Body of pancreas (tissue), 4 donors: ENCODE data around the gene PPFIBP2. TPM values are rescaled to one million over a fixed set of nuclear protein-coding genes. Genes with fewer than 3 reads are reported as not detected.

ENCODE experiments used
- ATAC-seq: fragments of 150-250 bp; one replicate; pipeline ENCODE4 v1.9.1; 2016
- DNase-seq, 4 donors: peaks; one replicate each; pipeline ENCODE4 v3.0.0-alpha.2; 2019
- H3K27ac ChIP-seq, 4 donors: fragments of 200-600 bp; sonication (generic); 1 replicate in 3 of 4; 2 replicates in 1 of 4; pipeline versions ENCODE4 v1.5.1 to v1.6.1; 2016 to 2019; ENCODE audit warnings: mild to moderate bottlenecking in 1 of 4, mixed read lengths in 1 of 4, moderate library complexity in 1 of 4
- H3K27me3 ChIP-seq, 2 donors: fragments of 200-600 bp; sonication (generic); one replicate each; pipeline ENCODE4 v1.6.0; 2016; ENCODE audit warnings: mild to moderate bottlenecking in 1 of 2
- H3K36me3 ChIP-seq, 2 donors: fragments of 200-600 bp; sonication (generic); replicated peaks in 1 of 2; 2 replicates each; pipeline ENCODE4 v1.5.1; 2016; ENCODE audit warnings: low read depth in 2 of 2; ENCODE audit not compliant: insufficient read depth in 1 of 2
- H3K4me1 ChIP-seq: fragments of 200-600 bp; sonication (generic); one replicate; pipeline ENCODE4 v1.6.0; 2016
- H3K4me3 ChIP-seq, 2 donors: fragments of 200-600 bp; sonication (generic); 1 replicate in 1 of 2; 2 replicates in 1 of 2; pipeline ENCODE4 v1.5.1; 2016 to 2019
- H3K9me3 ChIP-seq, 3 donors: fragments of 200-600 bp; sonication (generic); 1 replicate in 2 of 3; 2 replicates in 1 of 3; pipeline ENCODE4 v1.5.1; 2016
- POLR2A ChIP-seq, 3 donors: fragments of 450-650 bp; IDR thresholded peaks; one replicate each; pipeline ENCODE4 v1.6.1; 2016; ENCODE audit warnings: antibody characterized with exemption in 3 of 3, mild to moderate bottlenecking in 2 of 3
- WGBS, 2 donors: methylation state at CpG; one replicate each; pipeline ENCODE4 v1.1.5; 2017; 5-methylcytosine and 5-hydroxymethylcytosine counted together
- intact Hi-C: fragments of 100-400 bp; cut with DNase I; formaldehyde crosslinking; loops from one replicate; pipeline ENCODE4 v1.15.1; 2023
- total RNA-seq, 2 donors: library from RNA; depleted of rRNA; stranded (reverse); fragments of >200 nt; gene quantifications; one replicate each; pipeline ENCODE4 v1.1.0, GENCODE V29; 2016
- TF ChIP-seq, protein P1 (sequence below), 7 experiments: fragments of 450-650 bp in 4 of 7; fragments of 200-600 bp in 3 of 7; sonication (generic) in 3 of 7; IDR thresholded peaks; one replicate each; pipeline ENCODE4 v1.5.1; 2016 to 2019; ENCODE audit warnings: antibody characterized with exemption in 7 of 7

Gene PPFIBP2
- total RNA-seq, 2 donors from 2014 or later: 34.9 to 35.3 TPM

DNA sequence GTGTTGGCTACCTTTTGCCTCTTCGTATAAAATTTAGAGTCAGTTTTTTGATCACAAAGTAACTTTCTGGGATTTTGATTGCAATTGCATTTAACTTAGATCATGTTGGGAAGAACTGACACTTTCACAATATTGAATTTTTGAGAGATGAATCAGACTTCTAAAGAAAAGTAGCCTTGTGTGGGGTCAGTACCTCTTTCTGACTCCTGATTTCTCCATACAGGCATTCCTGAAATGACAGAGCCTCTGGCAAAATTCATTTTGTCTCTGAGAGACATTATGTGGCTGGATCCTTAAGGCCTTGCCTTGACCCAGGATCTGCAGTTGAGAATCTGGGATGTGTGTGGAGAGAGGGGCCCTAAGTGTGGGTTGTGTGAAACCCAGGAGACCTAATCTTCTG lies 37.8 kb downstream of the PPFIBP2 start:
- no peaks in the 10 kb centered on the region for H3K27me3 ChIP-seq
- H3K27ac ChIP-seq: no peak overlapping the region
- H3K4me1 ChIP-seq: peaks cover 10% of the 10 kb centered on the region
- WGBS, 2 donors: 86 to 95% methylated on average over 1 of the region's 1 CpG
- TF ChIP-seq, protein P1, sequence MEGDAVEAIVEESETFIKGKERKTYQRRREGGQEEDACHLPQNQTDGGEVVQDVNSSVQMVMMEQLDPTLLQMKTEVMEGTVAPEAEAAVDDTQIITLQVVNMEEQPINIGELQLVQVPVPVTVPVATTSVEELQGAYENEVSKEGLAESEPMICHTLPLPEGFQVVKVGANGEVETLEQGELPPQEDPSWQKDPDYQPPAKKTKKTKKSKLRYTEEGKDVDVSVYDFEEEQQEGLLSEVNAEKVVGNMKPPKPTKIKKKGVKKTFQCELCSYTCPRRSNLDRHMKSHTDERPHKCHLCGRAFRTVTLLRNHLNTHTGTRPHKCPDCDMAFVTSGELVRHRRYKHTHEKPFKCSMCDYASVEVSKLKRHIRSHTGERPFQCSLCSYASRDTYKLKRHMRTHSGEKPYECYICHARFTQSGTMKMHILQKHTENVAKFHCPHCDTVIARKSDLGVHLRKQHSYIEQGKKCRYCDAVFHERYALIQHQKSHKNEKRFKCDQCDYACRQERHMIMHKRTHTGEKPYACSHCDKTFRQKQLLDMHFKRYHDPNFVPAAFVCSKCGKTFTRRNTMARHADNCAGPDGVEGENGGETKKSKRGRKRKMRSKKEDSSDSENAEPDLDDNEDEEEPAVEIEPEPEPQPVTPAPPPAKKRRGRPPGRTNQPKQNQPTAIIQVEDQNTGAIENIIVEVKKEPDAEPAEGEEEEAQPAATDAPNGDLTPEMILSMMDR (IDR thresholded peaks at IDR 0.05): no peak
- TF ChIP-seq POLR2A (IDR thresholded peaks at IDR 0.05): no peak
- H3K9me3 ChIP-seq: no peaks in the 10 kb centered on the region
- ATAC-seq (no peak), DNase-seq (no peak)
- H3K4me3 ChIP-seq: no peak overlapping the region
- intact Hi-C loops: no loop called here
- no peaks in the 10 kb centered on the region for H3K36me3 ChIP-seq

- no peak for TF ChIP-seq POLR2A (IDR thresholded peaks at IDR 0.05)
- TF ChIP-seq, protein P1 (IDR thresholded peaks at IDR 0.05): no peak
- DNase-seq: no peak
- H3K9me3 ChIP-seq: no peaks in the 10 kb centered on the region
- intact Hi-C loops: no loop called here
- no peaks in the 10 kb centered on the region for H3K36me3 ChIP-seq
- no peak overlapping the region for H3K27ac ChIP-seq
- WGBS, 2 donors: 87 to 94% methylated on average over 4 of the region's 4 CpGs
- ATAC-seq: no peak
- peaks cover 10% of the 10 kb centered on the region for H3K4me1 ChIP-seq
- H3K27me3 ChIP-seq: no peaks in the 10 kb centered on the region
- H3K4me3 ChIP-seq: no peak overlapping the region
Measured at GRCh38 chr11:7552666-7553065, 38.9 kb downstream of the PPFIBP2 start.

DNA sequence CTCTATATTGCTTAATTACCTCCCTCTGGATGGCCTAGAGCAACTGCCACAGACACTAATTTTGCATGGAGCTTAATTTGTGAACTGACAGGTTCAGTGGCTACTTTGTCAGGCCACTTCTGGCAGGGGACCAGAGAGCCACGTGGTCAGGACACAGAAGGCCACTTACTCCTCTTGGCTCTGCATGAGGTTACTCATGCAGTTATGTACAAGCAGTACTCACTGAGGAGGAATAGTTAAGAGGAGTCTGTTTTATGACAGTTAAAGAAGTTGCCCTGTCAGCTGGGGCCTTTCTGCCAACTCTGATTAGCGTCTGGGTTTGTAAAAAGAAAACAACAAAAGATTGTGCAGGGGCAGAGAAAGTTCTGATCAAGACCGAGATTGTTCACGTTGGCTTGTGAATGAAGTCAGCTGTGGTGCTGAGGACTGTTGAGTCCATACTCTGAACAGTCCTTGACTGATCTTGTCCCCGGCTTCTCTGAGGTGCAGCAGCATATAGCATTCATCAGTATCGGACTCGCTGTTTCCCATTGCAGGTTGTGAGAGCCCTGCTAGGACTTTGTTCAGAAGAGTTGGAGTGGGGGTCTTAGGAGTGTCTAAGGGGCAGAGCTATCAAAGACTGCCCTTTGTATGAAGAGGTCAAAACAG lies 41.4 kb downstream of the PPFIBP2 start:
- ATAC-seq: peak; percentile 89
- peak overlapping the region in 2 of 4 donors; percentile 3 to 8 for H3K27ac ChIP-seq
- H3K4me3 ChIP-seq: no peak overlapping the region
- TF ChIP-seq POLR2A (IDR thresholded peaks at IDR 0.05): no peak
- 45 to 47% methylated on average over 7 of the region's 7 CpGs for whole genome bisulfite sequencing, 2 donors
- intact Hi-C loops: no loop called here
- peaks cover 10% of the 10 kb centered on the region for H3K4me1 ChIP-seq
- H3K27me3 ChIP-seq: no peaks in the 10 kb centered on the region
- H3K9me3 ChIP-seq: no peaks in the 10 kb centered on the region
- no peaks in the 10 kb centered on the region for H3K36me3 ChIP-seq
- DNase-seq: peak; percentile 72 to 86 (median 76)

DNA sequence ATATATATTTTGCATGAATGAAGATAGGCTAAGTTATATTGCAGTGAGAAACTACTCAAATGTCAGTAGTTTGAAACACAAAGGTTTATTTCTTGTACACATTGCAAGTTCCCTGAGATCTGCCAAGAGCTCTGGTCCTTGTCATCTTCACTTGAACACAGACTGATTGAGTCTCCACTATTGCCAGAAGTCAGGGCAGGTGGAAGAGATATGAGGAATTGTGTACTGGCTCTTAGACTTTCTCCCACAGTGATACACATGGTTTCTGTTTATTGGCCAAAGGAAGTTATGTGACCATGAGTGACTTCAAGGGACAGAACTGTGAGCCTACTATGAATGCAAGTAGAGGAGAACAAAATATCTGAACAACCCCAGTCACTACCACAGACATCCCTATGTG lies 44.2 kb downstream of the PPFIBP2 start:
- Histone ChIP-seq H3K27me3 (no peaks in the 10 kb centered on the region), H3K4me3 (no peak overlapping the region), H3K9me3 (no peaks in the 10 kb centered on the region), H3K4me1 (peaks cover 10% of the 10 kb centered on the region), H3K27ac (no peak overlapping the region), H3K36me3 (no peaks in the 10 kb centered on the region)
- TF ChIP-seq POLR2A (IDR thresholded peaks at IDR 0.05): no peak
- TF ChIP-seq, protein P1 (IDR thresholded peaks at IDR 0.05): no peak
- ATAC-seq (no peak), DNase-seq (no peak)
- intact Hi-C loops: no loop called here

- ATAC-seq (no peak), DNase-seq (no peak)
- WGBS, 2 donors: 80 to 91% methylated on average over 4 of the region's 4 CpGs
- H3K4me3 ChIP-seq: no peak overlapping the region
- intact Hi-C loops: no loop called here
- H3K36me3 ChIP-seq: no peaks in the 10 kb centered on the region
- peaks cover 10% of the 10 kb centered on the region for H3K4me1 ChIP-seq
- H3K27me3 ChIP-seq: no peaks in the 10 kb centered on the region
- TF ChIP-seq POLR2A (IDR thresholded peaks at IDR 0.05): no peak
- TF ChIP-seq, protein P1 (IDR thresholded peaks at IDR 0.05): no peak
- H3K27ac ChIP-seq: no peak overlapping the region
- H3K9me3 ChIP-seq: no peaks in the 10 kb centered on the region
Measured at GRCh38 chr11:7559398-7560283, 45.8 kb downstream of the PPFIBP2 start.
